ENCODE results near the gene DNMBP.
"Not testable (repeated sequence)": the region's sequence is repeated elsewhere in the genome, so short reads cannot be mapped to it uniquely, and the experiment has no call there.

Gene DNMBP

GRCh38 chr10:99943908-99944307 is 65.8 kb downstream of the DNMBP start:
- no peak for DNase-seq

- DNase-seq = no peak
Observed at GRCh38 chr10:99941942-99942820, 67.6 kb downstream of the DNMBP start.

GRCh38 chr10:99938563-99938962 is 71.2 kb downstream of the DNMBP start:
- DNase-seq = no peak

DNA sequence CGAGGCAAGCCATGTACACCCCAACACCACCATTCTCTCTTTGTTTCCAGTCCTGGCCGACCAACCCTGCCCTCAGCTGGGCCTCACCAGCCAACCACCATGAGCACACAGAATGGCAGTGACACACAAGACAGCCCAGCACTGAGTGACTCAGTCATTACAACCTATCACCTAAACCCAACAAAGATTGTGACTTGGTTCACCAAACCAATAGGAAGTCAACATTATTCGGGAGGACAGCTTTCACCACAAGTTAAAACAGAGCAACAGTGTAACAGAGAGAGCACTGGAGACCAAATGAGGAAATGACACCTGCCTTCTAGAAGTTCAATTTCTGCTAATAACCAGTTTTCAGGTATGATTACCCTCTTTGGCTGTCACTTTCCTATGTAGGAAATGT is 72.1 kb downstream of the DNMBP start:
- DNase-seq = no peak

GRCh38 chr10:99932203-99932957 is 77.4 kb downstream of the DNMBP start:
- not testable (repeated sequence) for DNase-seq

DNA sequence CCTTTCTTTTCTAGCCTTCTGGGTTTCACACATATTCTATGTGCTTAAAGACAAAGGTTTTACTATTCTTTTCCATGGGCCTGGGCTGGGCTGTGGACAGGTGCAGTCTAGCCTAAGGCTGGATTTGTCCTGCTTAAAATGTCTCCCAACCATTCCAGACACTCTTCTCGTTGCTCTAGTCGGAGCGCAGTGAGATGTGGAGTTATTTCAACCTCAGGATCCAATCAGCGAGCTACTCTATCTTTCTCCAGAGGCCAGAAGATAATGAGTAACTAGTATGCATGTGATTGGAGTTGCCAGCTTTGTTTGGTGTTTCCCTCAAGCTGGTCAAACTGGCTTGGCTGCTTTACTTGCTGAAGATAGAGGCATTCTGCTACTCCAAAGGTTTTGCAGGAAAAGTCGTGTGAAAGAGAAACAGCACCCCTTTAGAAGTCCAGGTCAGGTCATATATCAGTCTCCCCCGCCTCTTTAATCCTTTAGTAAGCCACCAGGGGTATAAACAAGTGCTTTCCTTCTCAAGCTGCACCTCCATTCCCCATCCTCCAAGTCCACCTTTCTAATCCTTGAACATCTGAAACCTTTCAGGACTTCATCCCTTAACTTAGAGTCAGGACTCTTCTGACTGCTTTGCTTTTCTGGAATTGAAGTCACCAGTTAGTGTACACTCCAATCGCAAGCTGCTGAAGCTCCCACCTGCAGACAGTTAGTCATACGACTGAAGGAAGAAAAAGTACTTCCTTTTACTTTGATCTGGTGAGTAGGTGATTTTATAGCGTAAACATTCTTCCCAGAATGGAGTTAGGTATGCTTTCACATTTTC is 78.8 kb downstream of the DNMBP start:
- no peak for DNase-seq

- DNase-seq = no peak
Observed at GRCh38 chr10:99929360-99929759, 80.4 kb downstream of the DNMBP start.

DNA sequence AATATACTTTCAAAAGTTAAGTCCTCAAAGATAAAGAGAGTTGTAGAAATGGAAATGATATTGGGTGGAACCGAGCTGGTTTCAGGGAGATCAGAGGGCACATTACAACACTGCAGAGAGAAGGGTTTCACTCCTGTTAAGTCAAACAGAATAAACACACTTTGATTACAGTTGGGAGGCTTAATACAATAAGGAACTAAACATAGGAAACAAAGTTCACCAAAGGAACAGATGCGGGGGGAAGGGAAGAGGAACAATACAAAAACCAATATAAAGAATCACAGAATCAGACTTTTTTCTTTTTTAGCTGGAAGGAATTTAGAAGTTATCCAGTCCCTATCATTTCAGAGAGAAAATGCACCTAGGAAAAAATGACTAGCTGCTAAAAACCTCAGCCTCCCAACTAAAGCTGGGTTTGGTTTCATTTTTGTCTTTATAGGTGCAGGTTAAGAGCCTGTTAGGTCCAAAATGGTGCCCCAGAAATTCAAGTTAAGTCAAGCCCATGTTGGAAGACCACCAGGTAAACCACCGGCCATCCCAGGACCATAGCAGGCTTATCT is 81.9 kb downstream of the DNMBP start:
- no peak for DNase-seq

DNA sequence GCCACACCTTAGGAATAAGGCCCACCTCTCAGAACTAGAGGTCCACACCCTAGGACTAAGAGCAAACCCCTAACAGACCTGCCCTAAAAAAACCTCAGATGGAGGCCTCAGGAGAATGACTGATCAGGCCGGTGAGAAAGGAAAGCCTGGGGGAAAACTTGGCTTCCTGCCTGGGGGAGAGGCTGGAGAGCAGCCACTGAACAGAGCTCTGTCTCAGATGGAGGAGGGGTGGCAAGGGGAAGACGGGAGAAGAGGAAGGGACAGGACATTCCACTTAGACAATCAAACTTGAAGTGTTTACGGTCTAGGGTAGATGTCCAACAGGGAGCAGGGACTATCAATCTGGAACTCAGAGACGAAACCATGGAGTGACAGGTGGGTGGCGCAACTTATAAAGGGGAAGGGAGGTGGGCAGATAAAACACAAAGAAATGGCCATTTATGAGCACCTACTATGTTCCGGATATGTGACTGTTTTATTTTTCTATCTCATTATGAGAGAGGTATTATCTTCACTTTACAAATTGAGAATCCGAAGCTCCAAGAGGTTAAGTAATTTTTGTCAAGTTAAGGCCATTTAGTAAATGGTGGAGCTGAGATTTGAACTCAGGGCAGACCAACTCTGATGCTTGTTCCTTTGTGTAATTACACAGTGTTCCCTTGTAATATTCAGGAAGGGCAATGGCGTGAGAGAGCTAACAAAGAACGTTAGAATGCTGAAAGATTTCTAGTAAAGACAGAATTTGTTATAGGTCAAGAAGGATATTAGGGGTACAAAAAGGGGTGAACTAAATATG is 82.6 kb downstream of the DNMBP start:
- no peak for DNase-seq

GRCh38 chr10:99924451-99925255 is 85.1 kb downstream of the DNMBP start:
- DNase-seq = no peak

- DNase-seq = no peak
Observed at GRCh38 chr10:99921948-99922347, 87.8 kb downstream of the DNMBP start.

DNA sequence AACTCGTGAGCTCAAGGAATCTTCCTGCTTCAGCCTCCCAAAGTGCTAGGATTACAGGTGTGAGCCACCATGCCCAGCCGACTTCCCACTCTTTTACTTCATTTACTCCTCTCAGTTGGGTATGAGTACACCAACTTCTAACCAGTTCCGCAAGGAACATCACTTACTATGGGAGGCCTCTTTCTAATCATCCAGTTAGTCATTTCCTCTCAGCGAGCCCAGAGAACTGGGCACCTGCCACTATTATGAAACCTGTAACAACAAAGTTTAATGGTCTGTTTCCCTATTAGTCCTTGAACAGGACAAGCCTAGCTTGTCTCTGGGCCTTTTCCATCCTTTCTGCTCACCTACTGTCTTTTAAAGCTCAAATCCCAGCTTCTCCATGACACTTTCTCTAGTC is 88.8 kb downstream of the DNMBP start:
- no peak for DNase-seq

- no peak for DNase-seq
Observed at GRCh38 chr10:99920486-99920885, 89.3 kb downstream of the DNMBP start.

GRCh38 chr10:99917963-99918825 is 91.6 kb downstream of the DNMBP start:
- DNase-seq = no peak

DNA sequence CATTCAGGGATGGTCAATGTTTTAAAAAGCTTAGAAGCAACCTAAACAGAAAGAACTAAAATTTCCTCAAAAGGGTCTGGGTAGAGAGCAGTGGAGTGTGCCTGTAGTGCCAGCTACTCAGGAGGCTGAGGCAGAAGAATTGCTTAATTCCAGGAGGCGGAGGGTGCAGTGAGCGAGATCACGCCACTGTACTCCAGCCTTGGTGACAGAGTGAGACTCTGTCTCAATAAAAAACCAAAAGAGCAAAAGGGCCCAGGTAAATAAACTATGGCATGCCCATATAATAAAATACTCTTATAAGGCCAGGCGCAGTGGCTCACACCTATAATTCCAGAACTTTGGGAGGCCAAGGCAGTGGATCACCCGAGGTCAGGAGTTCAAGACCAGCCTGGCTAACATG is 93.0 kb downstream of the DNMBP start:
- no peak for DNase-seq

GRCh38 chr10:99915414-99915813 is 94.3 kb downstream of the DNMBP start:
- no peak for DNase-seq

GRCh38 chr10:99914236-99914635 is 95.5 kb downstream of the DNMBP start:
- no peak for DNase-seq

GRCh38 chr10:99913831-99914235 is 95.9 kb downstream of the DNMBP start:
- no peak for DNase-seq

- DNase-seq = no peak
Observed at GRCh38 chr10:99912041-99912440, 97.7 kb downstream of the DNMBP start.

GRCh38 chr10:99908512-99908911 is 101.2 kb downstream of the DNMBP start:
- DNase-seq = no peak

Data from activated naive CD4-positive, alpha-beta T cell (primary cell).